ENCODE data around the gene ARMC9.

DNA sequence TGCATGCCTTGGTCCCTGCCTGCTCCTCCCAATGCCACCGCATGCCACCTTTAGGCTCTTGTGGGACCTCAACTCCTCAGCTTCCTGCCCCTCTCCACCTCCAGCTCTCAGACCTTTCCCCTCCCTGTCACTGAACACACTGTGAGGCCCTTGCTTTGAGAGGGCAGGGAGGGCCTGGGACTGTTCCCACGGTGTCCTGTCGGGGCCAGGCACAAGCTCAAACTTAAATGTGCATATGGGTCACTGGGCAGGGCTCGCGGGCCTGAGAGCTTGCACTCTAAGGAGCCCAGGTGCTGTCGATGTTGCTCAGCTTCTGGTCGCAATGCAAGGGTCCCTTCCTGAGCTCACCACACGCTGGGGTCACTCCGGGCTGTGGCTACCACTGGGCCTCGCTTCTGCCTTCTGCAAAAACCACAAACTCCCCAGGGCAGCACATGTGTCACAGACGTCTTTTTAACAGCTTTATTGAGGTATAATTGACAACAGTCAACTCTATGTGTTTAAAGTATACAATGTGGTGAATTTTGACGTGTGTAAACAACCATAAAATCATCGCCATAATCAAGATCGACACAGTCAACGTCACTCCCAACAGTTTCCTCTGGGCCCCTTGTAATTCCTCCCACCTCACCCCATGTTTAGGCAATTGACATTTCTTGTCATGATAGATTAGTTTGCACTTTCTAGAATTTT, 185.1 kb downstream of the ARMC9 start:
- TF ChIP-seq POLR2A (IDR thresholded peaks at IDR 0.05): no peak
- TF ChIP-seq, protein P1, sequence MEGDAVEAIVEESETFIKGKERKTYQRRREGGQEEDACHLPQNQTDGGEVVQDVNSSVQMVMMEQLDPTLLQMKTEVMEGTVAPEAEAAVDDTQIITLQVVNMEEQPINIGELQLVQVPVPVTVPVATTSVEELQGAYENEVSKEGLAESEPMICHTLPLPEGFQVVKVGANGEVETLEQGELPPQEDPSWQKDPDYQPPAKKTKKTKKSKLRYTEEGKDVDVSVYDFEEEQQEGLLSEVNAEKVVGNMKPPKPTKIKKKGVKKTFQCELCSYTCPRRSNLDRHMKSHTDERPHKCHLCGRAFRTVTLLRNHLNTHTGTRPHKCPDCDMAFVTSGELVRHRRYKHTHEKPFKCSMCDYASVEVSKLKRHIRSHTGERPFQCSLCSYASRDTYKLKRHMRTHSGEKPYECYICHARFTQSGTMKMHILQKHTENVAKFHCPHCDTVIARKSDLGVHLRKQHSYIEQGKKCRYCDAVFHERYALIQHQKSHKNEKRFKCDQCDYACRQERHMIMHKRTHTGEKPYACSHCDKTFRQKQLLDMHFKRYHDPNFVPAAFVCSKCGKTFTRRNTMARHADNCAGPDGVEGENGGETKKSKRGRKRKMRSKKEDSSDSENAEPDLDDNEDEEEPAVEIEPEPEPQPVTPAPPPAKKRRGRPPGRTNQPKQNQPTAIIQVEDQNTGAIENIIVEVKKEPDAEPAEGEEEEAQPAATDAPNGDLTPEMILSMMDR (IDR thresholded peaks at IDR 0.05): no peak

All from heart left ventricle (tissue), 13 donors.